Activated naive CD4-positive, alpha-beta T cell treated with anti-CD3 and anti-CD28 coated beads, Interleukin-2, amount 50 U/mL, for 72 hours (primary cell): Measurements from ENCODE around the gene C2orf15. TPM values are rescaled to one million over a fixed set of nuclear protein-coding genes. Genes with fewer than 3 reads are reported as not detected.
"Not testable (repeated sequence)": the region's sequence is repeated elsewhere in the genome, so short reads cannot be mapped to it uniquely, and the experiment has no call there.

ENCODE experiments used
- ATAC-seq, 2 donors: fragments of 150-1000 bp; cut with Tn5 transposase; 2 replicates each; pipeline ENCODE4 v1.10.0; 2021; ENCODE audit warnings: mild to moderate bottlenecking in 2 of 2, moderate library complexity in 2 of 2
- DNase-seq, 2 donors: peaks; one replicate each; pipeline ENCODE4 v3.0.0; 2021 to 2022; ENCODE audit warnings: low spot score in 2 of 2
- H3K27ac Mint-ChIP-seq, 2 donors: one replicate each; pipeline ENCODE4 v1.8.0; 2022; ENCODE audit warnings: mild to moderate bottlenecking in 2 of 2, mixed read lengths in 2 of 2
- H3K36me3 Mint-ChIP-seq, 2 donors: one replicate each; pipeline ENCODE4 v1.8.0; 2022; ENCODE audit warnings: mixed read lengths in 2 of 2
- H3K9me3 Mint-ChIP-seq, 2 donors: one replicate each; pipeline ENCODE4 v1.8.0; 2022; ENCODE audit warnings: mixed read lengths in 2 of 2
- total RNA-seq, 2 donors: library from RNA; stranded (reverse); gene quantifications; one replicate each; pipeline ENCODE4 v1.2.3, GENCODE V29; 2022

Gene C2orf15
- total RNA-seq, 2 donors from 2014 or later, result 2.1 to 4.9 TPM

GRCh38 chr2:99154643-99155536 is 13.4 kb downstream of the C2orf15 start, which contains the start of the genes LIPT1 and TSGA10:
TSS of gene LIPT1 (plus strand) at chr2:99154967. CDS start at chr2:99161958, 6,991 bp downstream.
TSS of gene TSGA10 (minus strand) at chr2:99154942. CDS start at chr2:99109439, 45,503 bp downstream.
- peaks cover 13 to 19% of the 10 kb centered on the region in 2 donors for H3K36me3 Mint-ChIP-seq
- DNase-seq (peak; percentile 90 to 94), ATAC-seq (peak; percentile 92 to 98)
- H3K27ac Mint-ChIP-seq, result peak within 1 kb of the TSS in 1 of 2 donors; percentile 98
- no peaks in the 10 kb centered on the region for H3K9me3 Mint-ChIP-seq

DNA sequence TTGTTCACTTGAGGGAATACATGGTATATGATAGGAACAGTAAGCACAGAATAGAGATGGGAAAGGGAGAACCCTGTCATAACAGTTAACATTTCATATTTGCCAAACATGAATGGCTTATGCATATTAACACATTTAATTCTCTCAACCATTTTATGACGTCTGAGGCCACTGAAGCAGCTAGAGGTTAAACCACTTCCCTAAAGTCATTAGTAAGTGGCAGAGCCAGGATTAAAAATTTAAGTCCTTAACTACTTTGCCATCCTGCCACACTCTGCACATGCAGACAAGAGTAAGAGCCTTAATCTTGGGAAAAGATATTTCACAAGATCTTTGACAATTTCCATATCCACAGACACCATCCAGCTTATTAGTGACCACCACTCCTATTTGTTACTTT is 15.4 kb downstream of the C2orf15 start:
- Mint-ChIP-seq H3K36me3 (peaks cover 13 to 19% of the 10 kb centered on the region in 2 donors), H3K9me3 (no peaks in the 10 kb centered on the region), H3K27ac (peak overlapping the region in 1 of 2 donors; percentile 0)
- ATAC-seq (no peak), DNase-seq (no peak)

GRCh38 chr2:99158599-99158998 is 17.1 kb downstream of the C2orf15 start:
- Mint-ChIP-seq H3K36me3 (peaks cover 13 to 19% of the 10 kb centered on the region in 2 donors), H3K9me3 (no peaks in the 10 kb centered on the region), H3K27ac (peak overlapping the region in 1 of 2 donors; percentile 68)
- DNase-seq (no peak), ATAC-seq (no peak)

DNA sequence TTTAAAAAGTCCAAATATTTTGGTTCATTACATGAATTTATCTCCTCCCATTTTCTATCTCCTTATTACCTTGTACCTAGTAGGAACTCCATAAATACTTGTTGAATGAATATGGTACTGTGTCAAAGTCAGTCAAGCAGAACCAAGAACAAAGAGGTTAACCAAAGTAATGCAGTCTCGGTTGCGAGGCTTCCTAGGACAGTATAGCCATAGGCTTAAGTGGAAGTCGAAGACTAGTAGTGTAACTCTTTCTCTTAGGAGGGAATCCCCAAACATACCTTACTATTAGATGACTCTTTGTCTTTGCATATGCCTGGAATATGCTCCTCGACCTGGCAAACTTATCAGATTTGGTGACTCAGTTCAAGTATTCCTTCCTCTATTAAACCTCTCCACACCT is 18.1 kb downstream of the C2orf15 start:
- H3K36me3 Mint-ChIP-seq, result peaks cover 10 to 15% of the 10 kb centered on the region in 2 donors
- H3K9me3 Mint-ChIP-seq, result no peaks in the 10 kb centered on the region
- DNase-seq (no peak), ATAC-seq (no peak)
- H3K27ac Mint-ChIP-seq, result peak overlapping the region; percentile 1 to 68

GRCh38 chr2:99166218-99166617 is 24.7 kb downstream of the C2orf15 start:
- DNase-seq (no peak), ATAC-seq (no peak)
- Mint-ChIP-seq H3K27ac (peak overlapping the region in 1 of 2 donors; percentile 32), H3K9me3 (no peaks in the 10 kb centered on the region), H3K36me3 (peaks cover 6 to 19% of the 10 kb centered on the region in 2 donors)

DNA sequence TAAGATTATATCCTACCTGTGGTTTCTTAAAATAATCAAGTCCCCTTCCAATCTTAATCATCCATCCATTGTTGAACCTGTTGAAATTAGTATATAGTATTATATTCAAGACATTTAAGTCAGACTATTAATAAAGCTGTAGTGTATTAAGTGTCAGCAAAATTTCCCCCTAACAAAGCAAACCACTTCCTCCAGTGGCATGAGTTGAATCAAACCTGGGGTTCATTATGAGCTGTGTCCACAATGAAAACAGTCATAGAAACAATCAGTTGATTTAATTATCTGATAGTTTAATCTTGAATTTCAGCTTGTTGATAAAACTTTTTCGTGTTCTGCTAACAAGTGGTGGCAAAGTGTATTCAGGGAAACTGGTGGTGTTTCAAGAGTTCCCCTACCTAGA is 28.0 kb downstream of the C2orf15 start:
- no peak overlapping the region for H3K27ac Mint-ChIP-seq
- H3K36me3 Mint-ChIP-seq, result peaks cover 6 to 19% of the 10 kb centered on the region in 2 donors

DNA sequence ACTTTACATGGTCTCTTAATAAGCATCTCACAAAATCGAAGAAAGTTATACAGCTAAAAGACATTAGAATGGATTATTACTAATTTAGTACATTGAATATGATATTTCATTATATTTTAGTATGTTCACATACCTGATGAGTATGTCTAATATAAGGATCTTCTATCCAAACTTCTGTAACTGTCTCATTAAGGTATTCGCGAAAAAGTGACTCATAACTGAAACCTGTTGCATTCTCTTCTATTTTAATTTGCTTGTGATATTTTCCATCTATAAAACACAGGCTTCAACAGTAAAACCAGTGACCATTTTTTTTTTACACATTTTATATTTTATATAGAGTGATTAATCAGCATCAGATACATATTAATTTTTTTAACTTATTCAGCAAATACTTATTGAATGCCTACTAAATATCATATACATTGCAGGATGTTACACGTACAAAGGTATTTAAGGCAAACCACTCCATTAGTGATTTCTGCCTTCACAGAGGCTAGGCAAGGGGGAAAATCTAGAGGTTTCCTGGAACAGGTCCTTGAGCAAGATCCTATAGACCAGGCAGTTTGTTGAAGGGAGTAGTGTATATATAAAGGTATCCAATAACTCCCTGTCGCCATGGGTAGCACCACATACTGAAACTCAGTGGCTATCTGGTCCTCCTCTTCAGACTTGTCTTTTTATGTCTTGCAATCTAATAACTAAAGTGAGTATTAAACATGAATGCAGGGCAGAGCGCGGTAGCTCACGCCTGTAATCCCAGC is 30.1 kb downstream of the C2orf15 start:
- Mint-ChIP-seq H3K36me3 (peaks cover 0 to 12% of the 10 kb centered on the region in 2 donors), H3K27ac (peak overlapping the region; percentile 72), H3K9me3 (no peaks in the 10 kb centered on the region)
- DNase-seq (no peak), ATAC-seq (peak in 1 of 2 donors; percentile 63)

More for the DNA sequence above, 28.0 kb downstream of the C2orf15 start:
- ATAC-seq (no peak), DNase-seq (no peak)
- no peaks in the 10 kb centered on the region for H3K9me3 Mint-ChIP-seq

DNA sequence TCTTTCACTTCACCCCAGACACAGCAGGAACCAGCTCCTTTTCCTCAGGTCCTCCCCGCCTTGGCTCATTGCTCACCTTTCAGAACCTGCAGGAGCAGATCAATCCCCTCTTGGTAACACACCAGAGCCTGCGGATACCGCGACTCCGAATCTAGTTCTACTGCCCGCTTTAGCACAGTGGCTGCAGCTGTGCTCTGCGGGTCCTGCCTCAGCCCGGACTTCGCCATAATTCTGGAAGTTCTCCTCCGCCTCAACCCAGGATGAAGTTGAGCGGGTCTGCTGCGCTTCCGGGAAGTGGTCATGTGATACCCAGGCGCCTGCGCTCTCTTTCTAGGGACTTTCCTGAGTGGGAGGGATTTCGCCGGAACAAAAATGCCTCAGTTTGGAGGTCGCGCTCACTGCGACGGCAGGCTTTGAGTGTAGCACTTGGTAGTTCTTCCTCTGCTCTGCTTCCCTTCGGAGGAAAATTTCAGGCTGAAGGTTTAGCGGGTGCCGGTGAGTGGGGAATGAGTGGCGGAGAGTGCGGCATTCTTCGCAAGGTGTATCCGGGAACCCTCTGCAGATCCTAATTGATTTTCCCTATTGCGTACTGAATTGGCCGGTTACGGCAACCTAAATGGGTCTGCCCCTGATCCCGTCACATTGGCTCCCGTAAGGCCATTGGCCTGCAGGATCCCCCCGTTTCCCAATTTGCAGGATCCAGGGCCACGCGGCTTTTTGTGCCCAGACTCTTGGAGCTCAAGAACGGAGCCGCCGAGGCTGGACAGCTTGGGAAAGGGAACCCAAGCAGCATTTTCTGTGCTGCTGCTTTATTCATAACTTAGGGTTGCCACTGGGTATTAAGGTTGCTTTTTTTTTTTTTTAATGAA is 39.5 kb downstream of the C2orf15 start, which contains the start of the genes MITD1 and MRPL30:
Gene MITD1, minus strand, starts transcription at position 304 of the 869 bp plus-strand sequence. Its CDS starts 77 bp downstream, at position 227.
Gene MRPL30, plus strand, starts transcription at position 430 of the 869 bp plus-strand sequence. CDS start 5,020 bp downstream, outside the sequence.
- Mint-ChIP-seq H3K9me3 (no peaks in the 10 kb centered on the region), H3K36me3 (peaks cover 8 to 20% of the 10 kb centered on the region in 2 donors), H3K27ac (peak within 1 kb of the TSS; percentile 95 to 100)
- DNase-seq (peak; percentile 84 to 93), ATAC-seq (peak; percentile 91 to 92)

GRCh38 chr2:99181624-99182000 is 40.1 kb downstream of the C2orf15 start:
- H3K36me3 Mint-ChIP-seq, result peaks cover 8 to 20% of the 10 kb centered on the region in 2 donors
- peak overlapping the region; percentile 95 to 100 for H3K27ac Mint-ChIP-seq
- no peak for ATAC-seq
- no peak for DNase-seq
- H3K9me3 Mint-ChIP-seq, result no peaks in the 10 kb centered on the region

- H3K36me3 Mint-ChIP-seq, result peaks cover 8 to 20% of the 10 kb centered on the region in 2 donors
- no peak for ATAC-seq
- peak overlapping the region in 1 of 2 donors; percentile 33 for H3K27ac Mint-ChIP-seq
- H3K9me3 Mint-ChIP-seq, result no peaks in the 10 kb centered on the region
- no peak for DNase-seq
These were observed 41.5 kb downstream of the C2orf15 start for GRCh38 chr2:99183025-99183424.

- no peak overlapping the region for H3K27ac Mint-ChIP-seq
- no peak for ATAC-seq
- no peaks in the 10 kb centered on the region for H3K9me3 Mint-ChIP-seq
- peaks cover 8 to 15% of the 10 kb centered on the region in 2 donors for H3K36me3 Mint-ChIP-seq
- no peak for DNase-seq
These were observed 43.3 kb downstream of the C2orf15 start for GRCh38 chr2:99184811-99185210.

GRCh38 chr2:99187011-99187410 is 45.5 kb downstream of the C2orf15 start:
- H3K27ac Mint-ChIP-seq, result no peak overlapping the region
- H3K9me3 Mint-ChIP-seq, result no peaks in the 10 kb centered on the region
- peaks cover 10% of the 10 kb centered on the region in 2 donors for H3K36me3 Mint-ChIP-seq
- ATAC-seq (no peak), DNase-seq (no peak)

- Mint-ChIP-seq H3K36me3 (peaks cover 16 to 19% of the 10 kb centered on the region in 2 donors), H3K27ac (peak overlapping the region in 1 of 2 donors; percentile 39)
These were observed 46.9 kb downstream of the C2orf15 start for GRCh38 chr2:99188357-99188756.

DNA sequence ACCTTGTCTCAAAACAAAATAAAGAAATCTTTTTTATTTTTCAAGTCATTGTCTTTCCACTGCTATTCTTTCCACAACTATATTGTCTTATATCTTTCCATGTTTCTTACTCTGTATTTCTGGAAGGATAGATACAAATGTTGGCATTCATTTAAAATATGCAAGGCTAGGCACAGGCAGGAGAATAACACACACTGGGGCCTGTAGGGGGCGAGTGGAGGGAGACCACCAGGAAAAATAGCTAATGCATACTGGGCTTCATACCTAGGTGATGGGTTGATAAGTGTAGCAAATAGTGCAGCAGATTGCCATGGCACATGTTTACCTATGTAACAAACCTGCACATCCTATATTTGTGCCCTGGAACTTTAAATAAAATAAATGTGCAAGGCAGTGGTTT is 49.0 kb downstream of the C2orf15 start:
- H3K27ac Mint-ChIP-seq, result no peak overlapping the region
- ATAC-seq, result no peak

More at GRCh38 chr2:99188357-99188756, 46.9 kb downstream of the C2orf15 start:
- no peaks in the 10 kb centered on the region for H3K9me3 Mint-ChIP-seq
- ATAC-seq, result peak; percentile 36 to 63
- DNase-seq, result no peak

DNA sequence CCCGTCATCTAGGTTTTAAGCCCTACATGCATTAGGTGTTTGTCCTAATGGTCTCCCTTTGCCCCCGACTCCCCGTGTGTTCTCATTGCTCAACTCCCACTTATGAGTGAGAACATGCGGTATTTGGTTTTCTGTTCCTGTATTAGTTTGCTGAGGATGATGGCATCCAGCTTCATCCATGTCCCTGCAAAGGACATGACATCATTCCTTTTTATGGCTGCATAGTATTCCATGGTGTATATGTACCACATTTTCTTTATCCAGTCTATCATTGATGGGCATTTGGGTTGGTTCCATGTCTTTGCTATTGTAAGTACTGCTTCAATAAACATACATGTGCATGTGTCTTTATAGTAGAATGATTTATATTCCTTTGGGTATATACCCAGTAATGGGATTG is 50.9 kb downstream of the C2orf15 start:
- not testable (repeated sequence) for H3K27ac Mint-ChIP-seq, H3K9me3 Mint-ChIP-seq, ATAC-seq, DNase-seq
- peaks cover 16 to 24% of the 10 kb centered on the region in 2 donors for H3K36me3 Mint-ChIP-seq

More for the DNA sequence above, 49.0 kb downstream of the C2orf15 start:
- Mint-ChIP-seq H3K36me3 (peaks cover 16 to 24% of the 10 kb centered on the region in 2 donors), H3K9me3 (no peaks in the 10 kb centered on the region)
- DNase-seq, result no peak
